ENCODE measurements around the gene NSF. TPM values are rescaled to one million over a fixed set of nuclear protein-coding genes. Genes with fewer than 3 reads are reported as not detected.

The NSF gene
- total RNA-seq, 1 donor from 2014 or later: 36.6 TPM

DNA sequence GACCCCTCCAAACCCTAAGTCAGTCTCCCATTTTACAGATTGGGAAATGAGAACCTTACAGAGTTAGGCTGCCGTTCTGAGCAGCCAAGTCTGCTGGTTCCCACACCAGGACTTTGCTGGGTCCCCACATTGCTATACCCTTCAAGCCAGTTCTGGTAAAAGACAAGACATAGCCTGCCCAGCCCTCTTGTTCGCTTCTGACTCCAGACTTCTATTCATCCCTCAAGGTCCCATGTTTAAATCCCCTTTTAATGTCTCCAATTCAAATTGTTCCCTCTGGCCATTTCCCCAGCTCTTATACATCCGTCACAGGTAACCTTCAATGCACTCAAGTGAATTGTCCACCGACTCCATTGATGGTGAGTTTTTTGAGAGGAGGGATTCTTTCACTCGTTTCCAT lies 197.8 kb downstream of the NSF start:
- no peak overlapping the region for H3K27ac Mint-ChIP-seq (ENCODE audit: unreplicated experiment)
- DNase-seq (ENCODE audit: low spot score): no peak
- TF ChIP-seq, protein P1, sequence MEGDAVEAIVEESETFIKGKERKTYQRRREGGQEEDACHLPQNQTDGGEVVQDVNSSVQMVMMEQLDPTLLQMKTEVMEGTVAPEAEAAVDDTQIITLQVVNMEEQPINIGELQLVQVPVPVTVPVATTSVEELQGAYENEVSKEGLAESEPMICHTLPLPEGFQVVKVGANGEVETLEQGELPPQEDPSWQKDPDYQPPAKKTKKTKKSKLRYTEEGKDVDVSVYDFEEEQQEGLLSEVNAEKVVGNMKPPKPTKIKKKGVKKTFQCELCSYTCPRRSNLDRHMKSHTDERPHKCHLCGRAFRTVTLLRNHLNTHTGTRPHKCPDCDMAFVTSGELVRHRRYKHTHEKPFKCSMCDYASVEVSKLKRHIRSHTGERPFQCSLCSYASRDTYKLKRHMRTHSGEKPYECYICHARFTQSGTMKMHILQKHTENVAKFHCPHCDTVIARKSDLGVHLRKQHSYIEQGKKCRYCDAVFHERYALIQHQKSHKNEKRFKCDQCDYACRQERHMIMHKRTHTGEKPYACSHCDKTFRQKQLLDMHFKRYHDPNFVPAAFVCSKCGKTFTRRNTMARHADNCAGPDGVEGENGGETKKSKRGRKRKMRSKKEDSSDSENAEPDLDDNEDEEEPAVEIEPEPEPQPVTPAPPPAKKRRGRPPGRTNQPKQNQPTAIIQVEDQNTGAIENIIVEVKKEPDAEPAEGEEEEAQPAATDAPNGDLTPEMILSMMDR (IDR thresholded peaks at IDR 0.05; ENCODE audit: unreplicated experiment): no peak
- peaks cover 11% of the 10 kb centered on the region for H3K27me3 Mint-ChIP-seq (ENCODE audit: unreplicated experiment)
- peaks cover 24% of the 10 kb centered on the region for H3K4me1 Mint-ChIP-seq (ENCODE audit: unreplicated experiment)
- H3K4me3 Mint-ChIP-seq (ENCODE audit: unreplicated experiment): no peak overlapping the region
- peaks cover 4% of the 10 kb centered on the region for H3K36me3 Mint-ChIP-seq (ENCODE audit: low read depth, unreplicated experiment)
- no peaks in the 10 kb centered on the region for H3K9me3 Mint-ChIP-seq (ENCODE audit: unreplicated experiment)

DNA sequence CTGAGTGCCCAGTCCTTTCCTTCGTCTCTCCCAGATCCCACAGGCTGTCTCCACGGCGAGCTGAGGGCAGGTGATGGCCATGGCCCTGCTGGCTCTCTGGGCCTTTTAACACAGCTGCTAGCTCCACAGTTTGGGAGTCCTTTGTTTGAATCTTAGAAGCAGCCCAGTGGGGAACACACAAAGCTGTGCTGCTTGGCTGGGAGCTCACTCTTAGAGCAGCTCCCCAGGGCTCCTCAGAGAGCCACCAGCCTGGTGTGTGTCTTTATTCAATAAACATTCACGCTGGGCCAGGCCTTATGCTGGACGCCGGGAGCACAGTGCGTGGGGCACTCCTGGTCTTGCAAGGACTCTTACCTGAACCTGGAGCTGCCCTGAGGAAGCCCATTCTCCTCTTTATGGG lies 198.3 kb downstream of the NSF start:
- H3K9me3 Mint-ChIP-seq (ENCODE audit: unreplicated experiment): no peaks in the 10 kb centered on the region
- TF ChIP-seq, protein P1 (IDR thresholded peaks at IDR 0.05; ENCODE audit: unreplicated experiment): no peak
- DNase-seq (ENCODE audit: low spot score): no peak
- H3K36me3 Mint-ChIP-seq (ENCODE audit: low read depth, unreplicated experiment): peaks cover 4% of the 10 kb centered on the region
- no peak overlapping the region for H3K4me3 Mint-ChIP-seq (ENCODE audit: unreplicated experiment)
- H3K27me3 Mint-ChIP-seq (ENCODE audit: unreplicated experiment): peaks cover 11% of the 10 kb centered on the region
- no peak overlapping the region for H3K27ac Mint-ChIP-seq (ENCODE audit: unreplicated experiment)
- peaks cover 28% of the 10 kb centered on the region for H3K4me1 Mint-ChIP-seq (ENCODE audit: unreplicated experiment)

DNA sequence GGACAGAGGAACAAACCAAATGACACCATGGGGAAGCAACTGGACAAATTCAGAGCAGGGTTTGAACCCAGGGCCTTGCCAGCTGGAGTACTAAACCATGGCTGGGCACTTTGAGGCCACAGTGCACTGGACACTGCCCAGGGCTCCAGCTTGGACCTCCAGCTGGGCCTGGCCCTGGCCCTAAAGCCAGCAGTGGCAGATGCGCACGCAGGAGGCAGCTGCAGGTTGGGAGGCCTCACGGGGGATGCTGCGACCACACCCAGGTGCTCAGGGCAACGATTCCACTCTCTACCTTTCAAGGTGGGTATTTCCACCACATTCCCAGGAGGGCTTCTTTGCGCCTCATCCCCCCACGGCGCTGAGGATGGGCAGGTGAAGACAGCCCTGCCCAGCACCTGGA lies 199.1 kb downstream of the NSF start:
- TF ChIP-seq, protein P1 (IDR thresholded peaks at IDR 0.05; ENCODE audit: unreplicated experiment): no peak
- peaks cover 4% of the 10 kb centered on the region for H3K36me3 Mint-ChIP-seq (ENCODE audit: low read depth, unreplicated experiment)
- no peaks in the 10 kb centered on the region for H3K9me3 Mint-ChIP-seq (ENCODE audit: unreplicated experiment)
- peak overlapping the region; percentile 76 for H3K4me3 Mint-ChIP-seq (ENCODE audit: unreplicated experiment)
- no peak overlapping the region for H3K27ac Mint-ChIP-seq (ENCODE audit: unreplicated experiment)
- DNase-seq (ENCODE audit: low spot score): no peak
- peaks cover 30% of the 10 kb centered on the region for H3K4me1 Mint-ChIP-seq (ENCODE audit: unreplicated experiment)
- H3K27me3 Mint-ChIP-seq (ENCODE audit: unreplicated experiment): peaks cover 10% of the 10 kb centered on the region

GRCh38 chr17:46790216-46790615 lies 199.7 kb downstream of the NSF start:
- TF ChIP-seq, protein P1 (IDR thresholded peaks at IDR 0.05; ENCODE audit: unreplicated experiment): no peak

DNA sequence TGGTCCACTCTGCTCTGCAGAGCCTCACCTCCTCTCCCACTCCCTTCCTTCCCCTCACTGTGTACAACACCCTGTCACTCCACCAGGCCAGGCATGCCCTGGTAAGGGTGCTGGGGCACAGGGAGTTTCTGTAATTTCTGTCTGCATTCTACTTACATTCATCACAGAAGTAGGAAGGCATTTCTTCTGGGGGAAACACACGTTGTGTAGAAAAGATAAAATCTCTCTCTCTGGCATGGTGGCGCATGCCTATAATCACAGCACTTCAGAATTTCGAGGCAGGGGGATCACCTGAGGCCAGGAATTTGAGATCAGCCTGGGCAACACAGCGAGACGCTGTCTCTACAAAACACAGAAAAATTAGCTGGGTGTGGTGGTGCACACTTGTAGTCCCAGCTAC lies 201.1 kb downstream of the NSF start:
- Mint-ChIP-seq H3K36me3 (ENCODE audit: low read depth, unreplicated experiment) (peaks cover 4% of the 10 kb centered on the region), H3K27ac (ENCODE audit: unreplicated experiment) (peak overlapping the region; percentile 61), H3K4me3 (ENCODE audit: unreplicated experiment) (peak overlapping the region; percentile 50), H3K9me3 (ENCODE audit: unreplicated experiment) (no peaks in the 10 kb centered on the region), H3K27me3 (ENCODE audit: unreplicated experiment) (peaks cover 7% of the 10 kb centered on the region), H3K4me1 (ENCODE audit: unreplicated experiment) (peaks cover 30% of the 10 kb centered on the region)
- TF ChIP-seq, protein P1 (IDR thresholded peaks at IDR 0.05; ENCODE audit: unreplicated experiment): no peak
- DNase-seq (ENCODE audit: low spot score): no peak

More at GRCh38 chr17:46790216-46790615, 199.7 kb downstream of the NSF start:
- Mint-ChIP-seq H3K36me3 (ENCODE audit: low read depth, unreplicated experiment) (peaks cover 4% of the 10 kb centered on the region), H3K27me3 (ENCODE audit: unreplicated experiment) (peaks cover 8% of the 10 kb centered on the region), H3K27ac (ENCODE audit: unreplicated experiment) (peak overlapping the region; percentile 93), H3K9me3 (ENCODE audit: unreplicated experiment) (no peaks in the 10 kb centered on the region), H3K4me3 (ENCODE audit: unreplicated experiment) (peak overlapping the region; percentile 63), H3K4me1 (ENCODE audit: unreplicated experiment) (peaks cover 30% of the 10 kb centered on the region)
- no peak for DNase-seq (ENCODE audit: low spot score)
